Body of pancreas (tissue), 4 donors: ENCODE results near the gene OR4C5. TPM values are rescaled to one million over a fixed set of nuclear protein-coding genes. Genes with fewer than 3 reads are reported as not detected.
"Not testable (repeated sequence)": the region's sequence is repeated elsewhere in the genome, so short reads cannot be mapped to it uniquely, and the experiment has no call there.

Experiments
- ATAC-seq: fragments of 150-250 bp; one replicate; pipeline ENCODE4 v1.9.1; 2016
- DNase-seq, 4 donors: peaks; one replicate each; pipeline ENCODE4 v3.0.0-alpha.2; 2019
- H3K27ac ChIP-seq, 4 donors: fragments of 200-600 bp; sonication (generic); 1 replicate in 3 of 4; 2 replicates in 1 of 4; pipeline versions ENCODE4 v1.5.1 to v1.6.1; 2016 to 2019; ENCODE audit warnings: mild to moderate bottlenecking in 1 of 4, mixed read lengths in 1 of 4, moderate library complexity in 1 of 4
- H3K27me3 ChIP-seq, 2 donors: fragments of 200-600 bp; sonication (generic); one replicate each; pipeline ENCODE4 v1.6.0; 2016; ENCODE audit warnings: mild to moderate bottlenecking in 1 of 2
- H3K36me3 ChIP-seq, 2 donors: fragments of 200-600 bp; sonication (generic); replicated peaks in 1 of 2; 2 replicates each; pipeline ENCODE4 v1.5.1; 2016; ENCODE audit warnings: low read depth in 2 of 2; ENCODE audit not compliant: insufficient read depth in 1 of 2
- H3K4me1 ChIP-seq: fragments of 200-600 bp; sonication (generic); one replicate; pipeline ENCODE4 v1.6.0; 2016
- H3K4me3 ChIP-seq, 2 donors: fragments of 200-600 bp; sonication (generic); 1 replicate in 1 of 2; 2 replicates in 1 of 2; pipeline ENCODE4 v1.5.1; 2016 to 2019
- H3K9me3 ChIP-seq, 3 donors: fragments of 200-600 bp; sonication (generic); 1 replicate in 2 of 3; 2 replicates in 1 of 3; pipeline ENCODE4 v1.5.1; 2016
- CTCF ChIP-seq, 7 experiments: fragments of 450-650 bp in 4 of 7; fragments of 200-600 bp in 3 of 7; sonication (generic) in 3 of 7; IDR thresholded peaks; one replicate each; pipeline ENCODE4 v1.5.1; 2016 to 2019; ENCODE audit warnings: antibody characterized with exemption in 7 of 7
- POLR2A ChIP-seq, 3 donors: fragments of 450-650 bp; IDR thresholded peaks; one replicate each; pipeline ENCODE4 v1.6.1; 2016; ENCODE audit warnings: antibody characterized with exemption in 3 of 3, mild to moderate bottlenecking in 2 of 3
- WGBS, 2 donors: methylation state at CpG; one replicate each; pipeline ENCODE4 v1.1.5; 2017; 5-methylcytosine and 5-hydroxymethylcytosine counted together
- intact Hi-C: fragments of 100-400 bp; cut with DNase I; formaldehyde crosslinking; loops from one replicate; pipeline ENCODE4 v1.15.1; 2023
- total RNA-seq, 2 donors: library from RNA; depleted of rRNA; stranded (reverse); fragments of >200 nt; gene quantifications; one replicate each; pipeline ENCODE4 v1.1.0, GENCODE V29; 2016

OR4C5 gene
- total RNA-seq, result not detected

- no peak for TF ChIP-seq POLR2A (IDR thresholded peaks at IDR 0.05)
- TF ChIP-seq CTCF (IDR thresholded peaks at IDR 0.05), result no peak
- H3K4me3 ChIP-seq, result no peak within 1 kb of the TSS
- 44 to 65% methylated on average over 2 of the region's 2 CpGs for WGBS, 2 donors
- DNase-seq, result no peak
- no peak for ATAC-seq
- no peak within 1 kb of the TSS for H3K27ac ChIP-seq
- intact Hi-C loops, result no loop called here
- H3K4me1 ChIP-seq, result no peaks in the 10 kb centered on the region
- no peaks in the 10 kb centered on the region for H3K9me3 ChIP-seq
- no peaks in the 10 kb centered on the region for H3K36me3 ChIP-seq
- no peaks in the 10 kb centered on the region for H3K27me3 ChIP-seq
Measured at GRCh38 chr11:48366365-48366764, at the start of gene OR4C5. Gene OR4C5, minus strand, starts transcription at chr11:48366465. Its CDS starts 0 bp downstream, at chr11:48366465.

- DNase-seq (no peak), ATAC-seq (no peak)
- 28 to 30% methylated on average over 4 of the region's 4 CpGs for WGBS, 2 donors
- H3K27ac ChIP-seq, result no peak overlapping the region
- H3K9me3 ChIP-seq, result no peaks in the 10 kb centered on the region
- intact Hi-C loops, result no loop called here
- no peaks in the 10 kb centered on the region for H3K27me3 ChIP-seq
- no peaks in the 10 kb centered on the region for H3K36me3 ChIP-seq
- no peaks in the 10 kb centered on the region for H3K4me1 ChIP-seq
- TF ChIP-seq POLR2A (IDR thresholded peaks at IDR 0.05), result no peak
- no peak for TF ChIP-seq CTCF (IDR thresholded peaks at IDR 0.05)
- no peak overlapping the region for H3K4me3 ChIP-seq
Measured at GRCh38 chr11:48384670-48385069, 18.4 kb upstream of the OR4C5 start.

DNA sequence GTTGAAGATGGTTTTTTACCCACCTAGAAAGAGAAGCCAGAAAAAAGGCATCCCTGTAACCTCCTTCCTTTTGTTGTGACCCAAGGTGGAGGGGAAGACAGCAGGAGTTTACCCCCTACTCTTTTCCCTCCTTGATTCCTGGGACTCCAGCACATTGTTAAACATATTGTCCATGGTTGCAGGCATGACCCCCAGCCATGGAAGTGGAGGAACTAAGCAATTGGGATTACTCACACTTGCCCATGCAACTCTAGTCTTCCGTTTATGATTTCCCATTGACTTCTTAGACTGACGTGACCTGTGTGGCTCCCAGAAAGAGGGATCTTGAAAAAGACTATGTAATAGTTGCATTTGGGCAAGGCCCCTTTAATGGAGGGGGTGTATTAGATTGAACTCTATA is 17.9 kb upstream of the OR4C5 start:
- H3K27ac ChIP-seq, H3K27me3 ChIP-seq, H3K9me3 ChIP-seq, ATAC-seq, DNase-seq, H3K4me3 ChIP-seq, H3K4me1 ChIP-seq, H3K36me3 ChIP-seq, intact Hi-C loops: not testable (repeated sequence)
- 40 to 48% methylated on average over 2 of the region's 2 CpGs for WGBS, 2 donors

- DNase-seq, H3K27ac ChIP-seq, H3K36me3 ChIP-seq, H3K4me1 ChIP-seq, ATAC-seq, intact Hi-C loops, H3K9me3 ChIP-seq, H3K27me3 ChIP-seq, H3K4me3 ChIP-seq: not testable (repeated sequence)
- WGBS, 2 donors, result 15 to 20% methylated on average over 2 of the region's 2 CpGs
Measured at GRCh38 chr11:48361289-48361688, 5.0 kb downstream of the OR4C5 start.

DNA sequence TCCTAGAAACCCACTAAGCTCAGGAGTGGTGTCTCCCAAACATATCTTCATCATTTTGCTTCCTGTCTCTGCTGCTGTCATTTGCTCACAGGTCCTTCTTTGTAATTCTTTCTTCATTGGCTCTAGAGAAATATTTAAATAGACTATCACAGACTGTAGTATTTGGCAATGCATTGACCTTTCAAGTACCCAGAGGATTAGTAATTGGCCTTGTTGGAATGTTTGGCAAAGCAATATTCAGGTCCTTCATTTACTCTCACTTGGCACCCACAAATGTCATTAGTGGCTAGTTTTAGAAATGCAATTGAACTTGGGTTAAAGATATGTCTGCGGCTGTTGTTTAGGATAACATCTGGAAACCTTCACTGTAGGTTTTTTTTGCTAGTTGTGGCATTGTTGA is 11.6 kb downstream of the OR4C5 start:
- WGBS, 2 donors, result 79 to 81% methylated on average over 1 of the region's 1 CpG
- intact Hi-C loops, result loop anchor here (5.0 kb wide), 1 partner anchor 1673 kb away; no protein-coding TSS in a partner anchor
- no peak for ATAC-seq

More for the DNA sequence above, 11.6 kb downstream of the OR4C5 start:
- no peaks in the 10 kb centered on the region for H3K4me1 ChIP-seq
- no peak for DNase-seq
- no peaks in the 10 kb centered on the region for H3K27me3 ChIP-seq
- H3K36me3 ChIP-seq, result no peaks in the 10 kb centered on the region
- H3K9me3 ChIP-seq, result no peaks in the 10 kb centered on the region
- TF ChIP-seq POLR2A (IDR thresholded peaks at IDR 0.05), result no peak
- TF ChIP-seq CTCF (IDR thresholded peaks at IDR 0.05), result no peak
- H3K27ac ChIP-seq, result no peak overlapping the region
- no peak overlapping the region for H3K4me3 ChIP-seq
